ENCODE results near the gene EPN2. TPM values are rescaled to one million over a fixed set of nuclear protein-coding genes. Genes with fewer than 3 reads are reported as not detected.

The EPN2 gene
- total RNA-seq, 1 experiment from 2014 or later, result 57.8 TPM

GRCh38 chr17:19370493-19370960 lies 133.4 kb downstream of the EPN2 start:
- Histone ChIP-seq H3K79me2 (ENCODE audit: insufficient read depth, low read length) (no peaks in the 10 kb centered on the region), H2BK5ac (ENCODE audit: insufficient read length, low read length) (no peak overlapping the region), H2AFZ (ENCODE audit: low read length) (no peak overlapping the region), H2BK120ac (ENCODE audit: low read depth, low read length, poor library complexity, severe bottlenecking) (no peak overlapping the region), H3K18ac (ENCODE audit: insufficient read length, low read depth, low read length) (no peak overlapping the region), H4K5ac (ENCODE audit: insufficient read length, low read depth, low read length) (no peak overlapping the region), H4K91ac (ENCODE audit: insufficient read length, low read depth, low read length) (no peak overlapping the region), H3T11ph (ENCODE audit: low read length) (no peak overlapping the region), H3K9me3 (ENCODE audit: control insufficient read depth, low read depth, low read length) (no peaks in the 10 kb centered on the region), H3K27me3 (ENCODE audit: insufficient read depth, low read length) (no peaks in the 10 kb centered on the region), H4K8ac (replicated peaks; ENCODE audit: insufficient read length, low read depth, low read length) (no peak overlapping the region), H3K4me1 (ENCODE audit: insufficient read depth, low read length) (peaks cover 2% of the 10 kb centered on the region; the same call in 1 of the 2 replicates), H3K9ac (ENCODE audit: extremely low read depth, insufficient read length, low read length) (no peak overlapping the region), H2AK5ac (ENCODE audit: insufficient read length, low read length) (no peak overlapping the region), H2BK20ac (ENCODE audit: low read depth, low read length, poor library complexity, severe bottlenecking) (no peak overlapping the region), H3K23ac (ENCODE audit: insufficient read length, low read depth, low read length) (no peak overlapping the region), H3K4ac (ENCODE audit: low read depth, low read length) (no peak overlapping the region), H3K56ac (ENCODE audit: insufficient read length, low read depth, low read length) (no peak overlapping the region), H3K4me2 (ENCODE audit: insufficient read depth, insufficient read length, low read length) (no peak overlapping the region), H3K27ac (ENCODE audit: insufficient read length, low read depth, low read length) (no peak overlapping the region), H3K14ac (ENCODE audit: insufficient read depth, low read length) (no peak overlapping the region), H4K20me1 (ENCODE audit: control insufficient read depth, insufficient read depth, insufficient read length) (no peaks in the 10 kb centered on the region), H3K23me2 (ENCODE audit: insufficient read length, low read depth, low read length, poor library complexity, severe bottlenecking) (no peaks in the 10 kb centered on the region), H2BK12ac (ENCODE audit: insufficient read length, low read depth, low read length) (no peak overlapping the region), H3K79me1 (ENCODE audit: insufficient read depth, low read depth, low read length, poor library complexity, severe bottlenecking) (no peaks in the 10 kb centered on the region), H2BK15ac (ENCODE audit: low read depth, low read length) (no peak overlapping the region)
- H3K9me3 Mint-ChIP-seq, result no peaks in the 10 kb centered on the region; a peak in 1 of 5 replicates
- H3K27me3 Mint-ChIP-seq (ENCODE audit: low read depth), result no peaks in the 10 kb centered on the region
- H3K36me3 Mint-ChIP-seq (ENCODE audit: insufficient read depth in 1 of 3, low read depth in 3 of 3), result peaks cover 0 to 9% (median 6%) of the 10 kb centered on the region in 3 experiments; a peak in 3 of 7 replicates
- no CpG with 5 or more reads among the region's 7 CpGs for WGBS (ENCODE audit: extremely low coverage, insufficient read length, low lambda C conversion rate)
- no peak overlapping the region for H3K4me3 Mint-ChIP-seq
- no peak for TF ChIP-seq CTCF (conservative IDR thresholded peaks at IDR 0.05)
- no peak for DNase-seq
- H3K4me1 Mint-ChIP-seq, result peaks cover 0 to 13% of the 10 kb centered on the region in 2 experiments; a peak in 3 of 4 replicates
- H3K27ac Mint-ChIP-seq, result no peak overlapping the region

Data from H9 (cell line).